Spleen (tissue), 11 donors: ENCODE data around the gene MYO1A. TPM values are rescaled to one million over a fixed set of nuclear protein-coding genes. Genes with fewer than 3 reads are reported as not detected.

ENCODE experiments used
- DNase-seq: peaks from one replicate; pipeline ENCODE4 v3.0.0-alpha.2; 2020
- H3K27ac ChIP-seq, 8 donors: fragments of 200-600 bp; sonication (generic) in 7 of 8; 1 replicate in 4 of 8; 2 replicates in 4 of 8; pipeline versions ENCODE4 v1.5.0 to v1.8.0; 2016 to 2021; ENCODE audit warnings: inconsistent platforms in 4 of 8, mild to moderate bottlenecking in 4 of 8, moderate library complexity in 1 of 8
- H3K27me3 ChIP-seq, 7 donors: fragments of 200-600 bp; sonication (generic) in 6 of 7; replicated peaks in 1 of 7; 1 replicate in 4 of 7; 2 replicates in 3 of 7; pipeline versions ENCODE4 v1.5.0 to v1.8.0; 2016 to 2021; ENCODE audit warnings: inconsistent platforms in 3 of 7, mild to moderate bottlenecking in 1 of 7
- H3K36me3 ChIP-seq, 6 donors: fragments of 200-600 bp; sonication (generic) in 5 of 6; 1 replicate in 4 of 6; 2 replicates in 2 of 6; pipeline versions ENCODE4 v1.5.0 to v1.8.0; 2016 to 2021; ENCODE audit warnings: inconsistent platforms in 2 of 6
- H3K4me1 ChIP-seq, 6 donors: fragments of 200-600 bp; sonication (generic) in 5 of 6; 1 replicate in 3 of 6; 2 replicates in 3 of 6; pipeline versions ENCODE4 v1.5.0 to v1.8.0; 2016 to 2021; ENCODE audit warnings: inconsistent platforms in 3 of 6
- H3K4me3 ChIP-seq, 8 donors: fragments of 200-600 bp; sonication (generic) in 7 of 8; 1 replicate in 4 of 8; 2 replicates in 4 of 8; pipeline versions ENCODE4 v1.5.0 to v1.8.0; 2016 to 2021; ENCODE audit warnings: inconsistent platforms in 4 of 8, mild to moderate bottlenecking in 4 of 8, moderate library complexity in 2 of 8
- H3K9me3 ChIP-seq, 8 donors: fragments of 200-600 bp; sonication (generic) in 7 of 8; 1 replicate in 4 of 8; 2 replicates in 4 of 8; pipeline versions ENCODE4 v1.5.0 to v1.8.0; 2016 to 2021; ENCODE audit warnings: inconsistent platforms in 4 of 8
- POLR2A ChIP-seq, 3 donors: fragments of 450-650 bp; IDR thresholded peaks; one replicate each; pipeline ENCODE4 v1.5.1; 2017; ENCODE audit warnings: antibody characterized with exemption in 3 of 3, mild to moderate bottlenecking in 1 of 3
- POLR2AphosphoS5 ChIP-seq, 3 donors: sonication (generic); formaldehyde crosslinking; IDR thresholded peaks; one replicate each; pipeline ENCODE4 v1.5.1; 2017; ENCODE audit warnings: antibody characterized with exemption in 3 of 3
- WGBS, 5 donors: extraction: QIAGEN DNeasy Blood & Tissue Kit in 3 of 5; methylation state at CpG; one replicate each; pipeline versions ENCODE4 v1.1.5 to v1.1.7; 2013 to 2018; 5-methylcytosine and 5-hydroxymethylcytosine counted together
- intact Hi-C: fragments of 100-400 bp; cut with DNase I; formaldehyde crosslinking; loops from one replicate; pipeline ENCODE4 v1.15.0; 2023; ENCODE audit warnings: low total_unique reads
- polyA plus RNA-seq, 3 donors: library from polyadenylated mRNA; stranded (reverse); fragments of 200-250 nt; gene quantifications; one replicate each; pipeline ENCODE4 v1.2.1, GENCODE V29; 2013
- total RNA-seq, 7 donors: library from RNA; depleted of rRNA in 3 of 7; stranded (reverse); fragments of >200 nt in 3 of 7; fragmentation: NEBNext Ultra II Directional in 4 of 7; extraction: Animal tissue kit (Norgen Biotek cat#: 25700) in 4 of 7; gene quantifications; one replicate each; pipeline versions ENCODE4 v1.1.0 to v1.2.1, GENCODE V29; 2016 to 2021
- TF ChIP-seq, protein P1 (sequence below), 11 experiments: fragments of 200-600 bp in 7 of 11; fragments of 450-650 bp in 4 of 11; sonication (generic) in 4 of 11; IDR thresholded peaks in 8 of 11; conservative IDR thresholded peaks in 3 of 11; 1 replicate in 7 of 11; 2 replicates in 4 of 11; pipeline versions ENCODE4 v1.4.0 to v1.8.0; 2016 to 2021; ENCODE audit warnings: antibody characterized with exemption in 11 of 11, inconsistent platforms in 4 of 11, mild to moderate bottlenecking in 1 of 11
- donor health status: healthy with polysubstance abuse.
- donor health status: DM: no; HTN: no; CAD: no; lungs with moderate emphysema.
- donor health status: DM: no; HTN: no; CAD: no.
- donor health status: Bipolar disorder and iron deficiency.
- donor health status: healthy.
- donor health status: DM: no; HTN: no; CAD: no.
- donor health status: DM: yes; HTN: yes; CAD: no.

The MYO1A gene
- total and polyA plus RNA-seq, 10 donors, result 0.12 to 1.4 (median 0.22) TPM; not detected in 1

DNA sequence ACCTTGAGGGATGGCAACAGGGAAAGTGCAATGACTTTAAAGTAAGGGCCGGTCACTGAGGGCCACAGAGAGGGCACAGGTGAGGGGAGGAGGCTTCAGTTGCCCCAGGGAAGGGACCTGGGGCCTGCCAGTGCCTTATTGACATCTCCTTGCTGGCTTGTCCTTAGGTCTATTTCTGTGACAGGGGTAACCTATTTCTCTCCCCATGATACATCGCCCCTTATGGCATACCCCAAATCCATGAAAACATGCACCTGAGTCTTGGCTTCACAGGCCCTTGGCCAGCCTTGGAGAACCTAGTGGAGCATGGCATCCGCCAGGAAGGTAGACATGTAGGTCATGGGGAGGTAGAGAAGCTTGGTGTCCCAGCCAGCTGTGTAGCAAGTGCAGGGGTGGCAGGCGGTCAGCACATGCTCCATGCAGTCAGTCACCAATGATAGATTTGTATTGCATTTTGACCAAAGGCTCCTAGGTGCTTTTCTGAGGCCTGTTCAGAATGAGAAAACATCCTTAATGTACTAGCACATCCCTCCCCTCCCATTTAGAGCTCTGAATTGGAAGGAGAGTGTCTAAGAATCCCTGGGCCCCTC lies 68.9 kb downstream of the MYO1A start:
- peaks cover 0 to 4% (median 0%) of the 10 kb centered on the region in 8 donors for H3K9me3 ChIP-seq
- H3K4me1 ChIP-seq, result no peaks in the 10 kb centered on the region
- H3K27ac ChIP-seq, result no peak overlapping the region
- intact Hi-C loops, result no loop called here
- TF ChIP-seq POLR2AphosphoS5 (IDR thresholded peaks at IDR 0.05) (no peak), POLR2A (IDR thresholded peaks at IDR 0.05) (no peak)
- TF ChIP-seq, protein P1, sequence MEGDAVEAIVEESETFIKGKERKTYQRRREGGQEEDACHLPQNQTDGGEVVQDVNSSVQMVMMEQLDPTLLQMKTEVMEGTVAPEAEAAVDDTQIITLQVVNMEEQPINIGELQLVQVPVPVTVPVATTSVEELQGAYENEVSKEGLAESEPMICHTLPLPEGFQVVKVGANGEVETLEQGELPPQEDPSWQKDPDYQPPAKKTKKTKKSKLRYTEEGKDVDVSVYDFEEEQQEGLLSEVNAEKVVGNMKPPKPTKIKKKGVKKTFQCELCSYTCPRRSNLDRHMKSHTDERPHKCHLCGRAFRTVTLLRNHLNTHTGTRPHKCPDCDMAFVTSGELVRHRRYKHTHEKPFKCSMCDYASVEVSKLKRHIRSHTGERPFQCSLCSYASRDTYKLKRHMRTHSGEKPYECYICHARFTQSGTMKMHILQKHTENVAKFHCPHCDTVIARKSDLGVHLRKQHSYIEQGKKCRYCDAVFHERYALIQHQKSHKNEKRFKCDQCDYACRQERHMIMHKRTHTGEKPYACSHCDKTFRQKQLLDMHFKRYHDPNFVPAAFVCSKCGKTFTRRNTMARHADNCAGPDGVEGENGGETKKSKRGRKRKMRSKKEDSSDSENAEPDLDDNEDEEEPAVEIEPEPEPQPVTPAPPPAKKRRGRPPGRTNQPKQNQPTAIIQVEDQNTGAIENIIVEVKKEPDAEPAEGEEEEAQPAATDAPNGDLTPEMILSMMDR (IDR thresholded peaks at IDR 0.05 in 8 of 11, conservative IDR thresholded peaks at IDR 0.05 in 3 of 11), result no peak
- 89 to 99% (median 91%) methylated on average over 4 of the region's 4 CpGs for WGBS, 5 donors
- no peak for DNase-seq
- no peaks in the 10 kb centered on the region for H3K27me3 ChIP-seq
- H3K36me3 ChIP-seq, result peaks cover 0 to 6% (median 0%) of the 10 kb centered on the region in 6 donors
- no peak overlapping the region for H3K4me3 ChIP-seq

DNA sequence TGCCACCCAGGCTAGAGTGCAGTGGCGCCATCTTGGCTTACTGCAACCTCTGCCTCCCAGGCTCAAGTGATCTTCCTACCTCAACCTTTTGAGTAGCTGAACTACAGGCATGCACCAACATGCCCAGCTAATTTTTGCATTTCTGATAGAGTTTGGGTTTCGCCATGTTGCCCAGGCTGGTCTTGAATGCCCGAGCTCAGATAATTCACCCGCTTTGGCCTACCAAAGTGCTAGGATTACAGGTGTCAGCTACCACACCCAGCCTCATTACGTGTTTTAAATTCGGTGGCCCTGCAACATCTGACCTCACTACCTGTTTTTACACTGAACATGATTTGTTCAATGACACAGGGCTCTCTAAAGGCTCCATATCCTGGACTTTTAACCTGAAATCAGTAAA lies 69.7 kb downstream of the MYO1A start:
- no peaks in the 10 kb centered on the region for H3K4me1 ChIP-seq
- H3K36me3 ChIP-seq, result peaks cover 0 to 6% (median 0%) of the 10 kb centered on the region in 6 donors
- WGBS, 5 donors, result 93 to 98% (median 96%) methylated on average over 6 of the region's 6 CpGs
- H3K4me3 ChIP-seq, result no peak overlapping the region
- DNase-seq, result no peak
- intact Hi-C loops, result no loop called here
- TF ChIP-seq, protein P1 (IDR thresholded peaks at IDR 0.05 in 8 of 11, conservative IDR thresholded peaks at IDR 0.05 in 3 of 11), result no peak
- no peak for TF ChIP-seq POLR2A (IDR thresholded peaks at IDR 0.05)
- no peak for TF ChIP-seq POLR2AphosphoS5 (IDR thresholded peaks at IDR 0.05)
- H3K27ac ChIP-seq, result no peak overlapping the region
- H3K27me3 ChIP-seq, result no peaks in the 10 kb centered on the region
- peaks cover 0 to 4% (median 0%) of the 10 kb centered on the region in 8 donors for H3K9me3 ChIP-seq

DNA sequence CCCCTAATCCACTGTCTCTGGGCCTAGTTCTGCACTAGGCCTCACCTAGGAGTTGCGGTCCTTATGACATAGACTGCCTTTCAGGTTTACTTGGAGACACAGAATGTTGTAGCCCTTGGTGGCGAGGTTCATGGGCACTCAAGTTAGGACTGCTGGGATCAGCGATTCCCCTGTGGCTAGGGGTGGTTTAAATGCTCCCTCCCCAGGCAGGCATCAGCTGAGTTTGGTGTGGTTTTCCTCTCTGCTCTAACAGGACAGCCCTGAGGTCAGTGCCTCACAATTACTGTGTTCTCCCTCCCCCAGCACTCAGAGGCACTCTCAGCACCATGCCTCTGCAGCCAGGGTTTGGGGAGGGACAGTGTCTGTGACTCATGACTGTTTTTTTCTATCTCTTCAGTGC lies 70.3 kb downstream of the MYO1A start:
- Histone ChIP-seq H3K36me3 (peaks cover 0 to 6% (median 0%) of the 10 kb centered on the region in 6 donors), H3K4me1 (no peaks in the 10 kb centered on the region), H3K4me3 (no peak overlapping the region), H3K27me3 (no peaks in the 10 kb centered on the region), H3K9me3 (peaks cover 0 to 4% (median 0%) of the 10 kb centered on the region in 8 donors), H3K27ac (no peak overlapping the region)
- WGBS, 5 donors, result 93 to 100% (median 98%) methylated on average over 1 to 3 of the region's 3 CpGs
- intact Hi-C loops, result no loop called here
- TF ChIP-seq, protein P1 (IDR thresholded peaks at IDR 0.05 in 8 of 11, conservative IDR thresholded peaks at IDR 0.05 in 3 of 11), result no peak
- DNase-seq, result no peak

Other genes with a start within 250 kb of the MYO1A start
- gene SDR9C7, start 115.7 kb downstream of the MYO1A start, total RNA-seq, result under 1 TPM in 1 of 7 donors, not detected in 6; 0.51 TPM
- gene SDR9C7, start 115.7 kb downstream of the MYO1A start, polyA plus RNA-seq, result under 1 TPM in 2 of 3 donors, not detected in 1; 0.03 to 0.04 TPM
- gene RDH16, start 92.5 kb downstream of the MYO1A start, total RNA-seq, result 1 to 10 TPM in 6 of 7 donors, under 1 TPM in 1; 0.94 to 3.9 (median 2.6) TPM
- 1 to 10 TPM in 2 of 3 donors, under 1 TPM in 1; 0.86 to 3.0 (median 2.3) TPM for gene RDH16, start 92.5 kb downstream of the MYO1A start, polyA plus RNA-seq
- gene ZBTB39, start 43.6 kb downstream of the MYO1A start, total RNA-seq, result 10 to 100 TPM in 6 of 7 donors, 1 to 10 TPM in 1; 8.7 to 15.7 (median 11.9) TPM
- 1 to 10 TPM; 1.7 to 3.3 (median 2.0) TPM for gene ZBTB39, start 43.6 kb downstream of the MYO1A start, polyA plus RNA-seq
- gene TAC3, start 33.6 kb downstream of the MYO1A start, total RNA-seq, result not detected
- gene TAC3, start 33.6 kb downstream of the MYO1A start, polyA plus RNA-seq, result under 1 TPM in 2 of 3 donors, not detected in 1; 0.11 to 0.20 TPM
- gene NEMP1, start 28.7 kb upstream of the MYO1A start, total RNA-seq, result 10 to 100 TPM; 13.3 to 17.1 (median 15.3) TPM
- 1 to 10 TPM; 4.5 to 5.1 (median 4.7) TPM for gene NEMP1, start 28.7 kb upstream of the MYO1A start, polyA plus RNA-seq
- 10 to 100 TPM; 14.8 to 25.0 (median 18.2) TPM for gene NAB2, start 39.0 kb upstream of the MYO1A start, total RNA-seq
- gene NAB2, start 39.0 kb upstream of the MYO1A start, polyA plus RNA-seq, result 10 to 100 TPM in 2 of 3 donors, 1 to 10 TPM in 1; 9.0 to 19.1 (median 13.2) TPM
- 100 to 1,000 TPM; 196 to 336 (median 280) TPM for gene STAT6, start 61.2 kb upstream of the MYO1A start, total RNA-seq
- gene STAT6, start 61.2 kb upstream of the MYO1A start, polyA plus RNA-seq, result 100 to 1,000 TPM; 140 to 312 (median 241) TPM
- gene LRP1, start 78.4 kb upstream of the MYO1A start, total RNA-seq, result 100 to 1,000 TPM; 103 to 216 (median 181) TPM
- 10 to 100 TPM in 2 of 3 donors, 1 to 10 TPM in 1; 8.9 to 24.0 (median 13.0) TPM for gene LRP1, start 78.4 kb upstream of the MYO1A start, polyA plus RNA-seq
- gene LRP1-AS, start 97.5 kb upstream of the MYO1A start, total RNA-seq, result not detected
- not detected for gene LRP1-AS, start 97.5 kb upstream of the MYO1A start, polyA plus RNA-seq
- gene NXPH4, start 166.7 kb upstream of the MYO1A start, total RNA-seq, result under 1 TPM in 3 of 7 donors, not detected in 4; 0.28 to 0.60 (median 0.54) TPM
- gene NXPH4, start 166.7 kb upstream of the MYO1A start, polyA plus RNA-seq, result under 1 TPM; 0.11 to 0.19 (median 0.15) TPM
- 10 to 100 TPM; 52.2 to 86.6 (median 63.8) TPM for gene SHMT2, start 179.6 kb upstream of the MYO1A start, total RNA-seq
- gene SHMT2, start 179.6 kb upstream of the MYO1A start, polyA plus RNA-seq, result 10 to 100 TPM; 47.3 to 72.7 (median 57.8) TPM
- 1 to 10 TPM; 3.4 to 9.8 (median 5.6) TPM for gene STAC3, start 201.1 kb upstream of the MYO1A start, total RNA-seq
- gene STAC3, start 201.1 kb upstream of the MYO1A start, polyA plus RNA-seq, result 10 to 100 TPM; 10.1 to 16.4 (median 10.4) TPM